Measurements from ENCODE around the gene PALM2AKAP2. TPM values are rescaled to one million over a fixed set of nuclear protein-coding genes. Genes with fewer than 3 reads are reported as not detected.

The PALM2AKAP2 gene
- 0.14 to 0.51 TPM (median 0.29 TPM) in 5 replicates for total RNA-seq (2022; extraction: Qiagen RNA extraction)

GRCh38 chr9:109779711-109780452 is at the start of gene PALM2AKAP2:
Gene PALM2AKAP2, plus strand, starts transcription at chr9:109780198. Its CDS starts 291 bp downstream, at chr9:109780489.

